Measurements from ENCODE around the gene ZNF548. TPM values are rescaled to one million over a fixed set of nuclear protein-coding genes. Genes with fewer than 3 reads are reported as not detected.

ZNF548 gene
- polyA plus RNA-seq, 3 donors = 3.9 to 6.1 (median 6.1) TPM

GRCh38 chr19:57382806-57383488 is 6.7 kb upstream of the ZNF548 start:
- no peak overlapping the region for H3K27ac ChIP-seq (ENCODE audit: low read depth, low read length)
- WGBS, 3 donors = 77 to 83% (median 78%) methylated on average over 7 of the region's 7 CpGs

GRCh38 chr19:57389194-57389729 is 392 bp upstream of the ZNF548 start:
- 54 to 59% (median 59%) methylated on average over 11 of the region's 11 CpGs for whole genome bisulfite sequencing, 3 donors
- H3K27ac ChIP-seq (ENCODE audit: low read depth, low read length) = no peak overlapping the region

DNA sequence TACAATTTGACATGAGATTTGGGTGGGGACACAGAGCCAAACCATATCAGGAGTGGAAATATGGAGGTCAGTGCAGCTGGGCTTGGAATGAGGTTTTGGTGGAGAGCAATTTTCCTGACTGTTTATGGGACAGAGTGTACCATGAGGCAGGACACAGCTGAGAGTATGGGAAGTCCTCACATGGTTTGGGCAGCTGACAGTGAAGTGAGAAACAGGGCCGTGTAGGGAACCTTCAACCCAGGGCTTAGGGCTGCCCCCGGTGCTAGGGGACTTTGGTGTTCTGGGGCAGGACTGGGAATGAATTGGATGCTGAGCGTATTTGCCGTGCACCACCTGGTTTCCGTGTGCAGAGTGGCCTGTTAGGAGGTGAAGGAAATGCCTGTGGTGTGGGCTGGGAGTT is 6.1 kb downstream of the ZNF548 start:
- no peak overlapping the region for H3K27ac ChIP-seq (ENCODE audit: low read depth, low read length)
- 73 to 94% (median 89%) methylated on average over 5 of the region's 5 CpGs for WGBS, 3 donors

GRCh38 chr19:57398868-57399267 is 9.2 kb downstream of the ZNF548 start:
- WGBS, 3 donors = 97 to 99% (median 98%) methylated on average over 5 of the region's 5 CpGs
- H3K27ac ChIP-seq (ENCODE audit: low read depth, low read length) = no peak overlapping the region

DNA sequence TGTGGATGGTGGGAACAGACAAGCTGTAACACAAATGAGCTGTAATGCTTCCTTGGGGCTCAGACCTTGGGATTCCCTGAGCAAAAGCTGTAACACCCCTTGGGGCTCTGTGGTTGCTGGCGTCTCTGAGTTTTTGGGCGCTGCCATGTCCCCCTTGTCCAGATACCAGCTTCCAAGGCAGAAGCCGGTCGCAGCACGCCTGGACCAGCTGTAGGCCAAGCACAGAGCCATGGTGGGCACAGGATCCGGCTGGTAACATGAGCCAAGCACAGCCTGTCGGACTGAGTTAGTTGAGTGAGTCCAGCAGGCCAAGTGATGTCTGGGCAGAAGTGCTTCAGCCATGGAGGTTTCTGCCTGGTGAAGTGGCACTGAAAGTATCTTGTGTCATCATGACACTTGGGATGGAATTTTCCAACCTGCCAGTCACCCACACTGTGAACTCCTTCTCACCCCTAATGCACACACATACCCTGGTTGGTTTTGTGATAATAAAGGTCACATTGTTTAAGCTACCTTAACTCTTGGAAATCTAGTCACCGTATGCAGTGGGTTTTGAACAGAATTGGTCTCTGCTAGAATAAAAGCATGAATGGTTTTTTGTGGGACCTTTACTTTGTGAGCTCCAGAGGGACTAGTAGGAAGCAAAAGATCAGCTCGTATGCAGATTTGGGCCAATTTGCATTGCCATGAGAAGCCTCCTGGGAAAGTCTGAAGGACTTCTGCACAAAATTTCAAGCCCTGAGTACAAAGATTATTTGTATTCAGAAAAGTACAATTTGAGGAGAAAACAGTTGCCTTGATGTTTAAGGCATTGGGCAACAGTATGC is 14.3 kb downstream of the ZNF548 start:
- no peak overlapping the region for H3K27ac ChIP-seq (ENCODE audit: low read depth, low read length)
- 87 to 95% (median 90%) methylated on average over 9 of the region's 9 CpGs for WGBS, 3 donors

- 15 to 18% (median 17%) methylated on average over 8 of the region's 8 CpGs for WGBS, 3 donors
- no peak overlapping the region for H3K27ac ChIP-seq (ENCODE audit: low read depth, low read length)
These were observed 17.0 kb downstream of the ZNF548 start for GRCh38 chr19:57406516-57407123.

GRCh38 chr19:57410877-57411671 is 21.4 kb downstream of the ZNF548 start, which contains the start of gene ZNF17:
ZNF17 (plus strand) TSS chr19:57411161; CDS start chr19:57413616, 2,455 bp downstream.
- no peak within 1 kb of the TSS for H3K27ac ChIP-seq (ENCODE audit: low read depth, low read length)
- 0 to 1% (median 1%) methylated on average over 55 of the region's 55 CpGs for WGBS, 3 donors

DNA sequence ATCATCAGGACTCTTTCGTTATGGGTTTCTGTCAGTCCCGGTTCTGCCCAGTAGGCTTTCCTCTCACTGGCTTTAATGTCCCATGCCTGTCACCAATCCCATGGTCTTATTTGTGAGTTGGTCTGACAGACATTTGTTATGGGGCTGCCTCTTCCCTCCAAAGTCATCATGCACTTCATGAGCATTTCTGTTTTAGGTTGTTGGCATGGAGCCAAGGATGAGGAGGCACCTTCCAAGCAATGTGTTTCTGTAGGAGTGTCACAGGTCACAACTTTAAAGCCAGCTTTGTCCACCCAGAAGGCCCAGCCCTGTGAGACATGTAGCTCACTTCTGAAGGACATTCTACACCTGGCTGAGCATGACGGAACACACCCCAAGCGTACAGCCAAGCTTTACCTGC is 29.8 kb downstream of the ZNF548 start:
- 98 to 100% (median 99%) methylated on average over 4 of the region's 4 CpGs for WGBS, 3 donors
- no peak overlapping the region for H3K27ac ChIP-seq (ENCODE audit: low read depth, low read length)

DNA sequence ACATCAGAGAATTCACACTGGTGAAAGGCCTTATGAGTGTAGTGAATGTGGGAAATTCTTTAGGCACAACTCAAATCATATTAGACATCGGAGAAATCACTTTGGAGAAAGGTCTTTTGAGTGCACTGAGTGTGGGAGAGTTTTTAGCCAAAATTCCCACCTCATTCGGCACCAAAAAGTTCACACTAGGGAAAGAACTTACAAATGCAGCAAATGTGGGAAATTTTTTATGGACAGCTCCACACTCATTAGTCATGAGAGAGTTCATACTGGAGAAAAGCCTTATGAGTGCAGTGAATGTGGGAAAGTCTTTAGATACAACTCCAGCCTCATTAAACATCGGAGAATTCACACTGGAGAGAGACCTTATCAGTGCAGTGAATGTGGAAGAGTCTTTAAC is 31.4 kb downstream of the ZNF548 start:
- no peak overlapping the region for H3K27ac ChIP-seq (ENCODE audit: low read depth, low read length)
- 96 to 99% (median 97%) methylated on average over 3 of the region's 3 CpGs for WGBS, 3 donors

DNA sequence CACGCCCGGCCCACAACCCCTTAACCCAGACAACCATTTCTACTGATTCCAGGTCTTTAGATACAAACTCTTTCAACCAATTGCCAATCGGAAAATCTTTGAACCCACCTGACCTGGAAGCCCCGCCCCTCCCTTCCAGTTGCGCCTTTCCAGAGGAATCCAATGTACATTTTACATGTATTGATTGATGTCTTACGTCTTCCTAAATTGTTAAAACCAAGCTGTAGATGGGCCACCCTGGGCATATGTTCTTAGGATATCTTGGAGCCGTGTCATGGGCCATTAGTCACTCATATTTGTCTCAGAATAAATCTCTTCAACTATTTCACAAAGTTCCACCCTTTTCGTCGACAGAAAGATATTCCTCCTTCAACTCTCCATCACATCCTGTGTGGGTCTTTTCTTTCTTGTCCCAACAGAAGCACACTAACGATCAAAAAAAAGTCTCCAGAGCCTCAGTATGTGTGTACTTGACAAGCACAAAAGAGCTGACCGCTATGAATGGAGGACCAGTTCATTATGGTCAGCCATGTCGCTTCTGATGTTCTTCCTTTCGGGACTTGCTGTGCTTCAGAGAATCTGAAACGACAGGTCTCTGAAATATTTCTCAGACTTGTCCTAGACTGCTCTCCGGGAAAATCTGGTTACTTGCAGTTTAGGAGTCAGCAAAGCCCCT is 44.9 kb downstream of the ZNF548 start:
- WGBS, 3 donors = 26 to 36% (median 28%) methylated on average over 15 of the region's 15 CpGs
- no peak overlapping the region for H3K27ac ChIP-seq (ENCODE audit: low read depth, low read length)

DNA sequence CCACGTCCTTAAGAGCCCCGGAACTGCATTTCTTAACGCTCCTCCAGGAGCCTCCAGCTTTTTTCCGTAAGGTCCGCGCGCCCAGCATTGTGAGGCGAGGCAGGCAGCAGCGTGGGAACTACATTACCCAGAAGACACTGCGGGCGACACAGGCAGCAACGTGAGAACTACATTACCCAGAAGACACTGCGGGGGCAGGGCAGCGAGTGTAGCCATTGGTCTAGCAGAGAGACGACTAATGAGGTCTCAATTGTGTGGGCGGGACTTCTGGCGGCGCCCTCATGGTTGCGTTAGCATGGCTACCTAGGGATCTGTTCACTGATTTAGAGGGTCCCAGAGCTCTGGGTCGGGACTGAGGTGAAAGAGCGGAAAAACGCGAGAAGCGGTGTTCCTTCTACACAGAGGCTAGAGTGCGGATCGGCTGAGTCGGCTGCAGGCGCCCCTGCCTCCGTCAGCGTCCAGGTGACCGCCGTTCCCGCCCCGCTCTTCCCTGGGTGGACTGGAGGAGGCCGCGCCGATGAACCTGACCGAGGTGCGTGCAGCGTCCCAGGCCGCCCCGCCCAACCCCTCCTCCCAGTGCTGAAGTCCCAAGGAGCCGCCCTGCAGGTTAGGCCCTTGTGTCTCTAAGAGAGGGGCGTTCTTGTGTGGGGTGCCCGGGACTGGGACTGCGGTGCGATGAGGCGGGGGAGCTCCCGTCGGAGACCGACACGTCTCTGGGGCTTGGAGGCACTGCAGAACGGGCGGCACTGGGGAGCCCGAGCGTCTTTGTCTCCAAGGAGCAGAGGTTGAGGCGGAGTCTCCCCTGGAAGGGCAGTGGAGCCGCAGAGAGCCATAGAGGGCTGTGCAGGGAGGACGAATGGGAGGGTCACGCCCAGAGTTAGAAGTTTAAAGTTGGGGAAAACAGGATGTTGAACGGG is 45.7 kb downstream of the ZNF548 start, which contains the start of gene ZNF749:
Gene ZNF749, plus strand, starts transcription at position 264 of the 917 bp plus-strand sequence. Its CDS starts 254 bp downstream, at position 518.
- WGBS, 3 donors = 0 to 1% (median 1%) methylated on average over 57 to 61 of the region's 61 CpGs
- H3K27ac ChIP-seq (ENCODE audit: low read depth, low read length) = no peak within 1 kb of the TSS

GRCh38 chr19:57436417-57436816 is 46.8 kb downstream of the ZNF548 start:
- WGBS, 3 donors = 52 to 95% (median 83%) methylated on average over 1 of the region's 1 CpG

GRCh38 chr19:57437931-57438330 is 48.3 kb downstream of the ZNF548 start:
- H3K27ac ChIP-seq (ENCODE audit: low read depth, low read length) = no peak overlapping the region
- WGBS, 3 donors = 70 to 76% (median 71%) methylated on average over 4 of the region's 4 CpGs

More at GRCh38 chr19:57436417-57436816, 46.8 kb downstream of the ZNF548 start:
- no peak overlapping the region for H3K27ac ChIP-seq (ENCODE audit: low read depth, low read length)

DNA sequence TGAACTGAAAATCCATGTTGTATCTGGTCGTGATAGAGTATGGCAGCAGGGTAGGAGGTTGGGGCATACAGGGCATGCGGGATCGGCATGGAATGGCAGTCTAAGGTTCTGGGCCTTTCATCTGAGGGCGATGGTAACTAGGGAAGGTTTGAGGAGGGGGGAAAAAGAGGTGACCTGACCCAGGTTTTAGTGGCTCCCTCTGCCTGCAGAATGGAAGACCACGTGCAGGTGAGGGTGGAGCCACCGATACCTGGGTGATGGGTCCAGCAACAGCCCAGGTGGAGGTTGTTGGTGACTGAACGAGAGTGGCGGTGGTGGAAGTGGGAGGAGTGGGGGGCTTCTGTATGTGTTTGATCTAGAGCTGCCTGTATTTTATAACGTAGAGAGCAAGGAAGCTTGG is 49.3 kb downstream of the ZNF548 start:
- 89 to 93% (median 92%) methylated on average over 9 of the region's 9 CpGs for WGBS, 3 donors
- no peak overlapping the region for H3K27ac ChIP-seq (ENCODE audit: low read depth, low read length)

GRCh38 chr19:57441979-57442752 is 52.5 kb downstream of the ZNF548 start:
- 78 to 94% (median 91%) methylated on average over 6 to 7 of the region's 7 CpGs for WGBS, 3 donors
- H3K27ac ChIP-seq (ENCODE audit: low read depth, low read length) = no peak overlapping the region

Measured in adipose tissue (tissue), 3 donors.